HG03521 (cell line): ENCODE data around the gene OSBPL6.
"Not testable (repeated sequence)": the region's sequence is repeated elsewhere in the genome, so short reads cannot be mapped to it uniquely, and the experiment has no call there.

ENCODE experiments used
- ATAC-seq: cut with Tn5 transposase; IDR thresholded peaks from one replicate; pipeline ENCODE4 v1.9.1; 2021; ENCODE audit warnings: mild to moderate bottlenecking, moderate library complexity; ENCODE audit not compliant: unreplicated experiment

Gene OSBPL6

DNA sequence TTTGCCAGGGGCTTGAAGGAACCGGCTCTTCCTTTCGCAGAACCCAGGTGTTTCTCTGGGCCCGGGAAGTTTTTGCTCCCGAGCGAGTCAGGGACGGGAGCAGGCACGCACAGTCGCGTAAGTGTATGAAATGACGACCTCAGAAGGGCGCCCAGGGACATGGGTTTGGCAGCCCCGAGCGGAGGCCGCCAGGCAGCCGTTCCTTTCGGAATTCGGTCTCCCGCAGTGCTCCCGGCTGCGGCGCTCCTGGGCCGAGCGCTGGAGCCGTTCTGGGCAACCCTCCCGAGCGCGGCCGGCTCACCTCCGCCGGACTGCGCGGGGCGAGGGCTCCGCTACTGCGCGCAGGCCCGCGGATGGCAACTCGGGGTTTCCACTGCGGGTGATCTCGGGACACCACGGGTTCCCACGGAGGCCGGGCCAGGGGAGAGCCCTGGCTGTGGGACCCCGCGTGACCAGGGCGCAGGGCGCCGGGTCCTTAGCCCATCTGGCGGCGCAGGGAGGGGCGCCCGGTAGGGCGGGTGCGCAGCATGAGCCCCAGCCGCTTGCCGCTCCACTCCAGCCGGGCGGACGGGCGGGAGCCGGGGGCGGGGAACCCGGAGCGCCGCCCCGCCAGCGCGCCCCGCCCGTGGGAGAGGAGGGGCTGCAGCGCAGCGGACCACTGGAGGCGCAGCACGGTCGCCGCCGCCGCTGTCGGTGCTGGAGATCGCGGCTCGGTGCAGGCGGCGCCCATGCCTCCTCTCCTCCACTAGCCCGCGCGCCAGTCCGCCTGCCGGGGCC lies at the start of gene OSBPL6:
TSS of gene OSBPL6 (plus strand) at position 690 of the 777 bp plus-strand sequence. CDS start 111,673 bp downstream, outside the sequence.
- peak; percentile 86 for ATAC-seq

- no peak for ATAC-seq
Measured at GRCh38 chr2:178152033-178152432, 42.3 kb upstream of the OSBPL6 start.

GRCh38 chr2:178152542-178152941 lies 41.8 kb upstream of the OSBPL6 start:
- ATAC-seq = no peak

- no peak for ATAC-seq
Measured at GRCh38 chr2:178152977-178153376, 41.3 kb upstream of the OSBPL6 start.

GRCh38 chr2:178153878-178154277 lies 40.4 kb upstream of the OSBPL6 start:
- ATAC-seq = not testable (repeated sequence)

DNA sequence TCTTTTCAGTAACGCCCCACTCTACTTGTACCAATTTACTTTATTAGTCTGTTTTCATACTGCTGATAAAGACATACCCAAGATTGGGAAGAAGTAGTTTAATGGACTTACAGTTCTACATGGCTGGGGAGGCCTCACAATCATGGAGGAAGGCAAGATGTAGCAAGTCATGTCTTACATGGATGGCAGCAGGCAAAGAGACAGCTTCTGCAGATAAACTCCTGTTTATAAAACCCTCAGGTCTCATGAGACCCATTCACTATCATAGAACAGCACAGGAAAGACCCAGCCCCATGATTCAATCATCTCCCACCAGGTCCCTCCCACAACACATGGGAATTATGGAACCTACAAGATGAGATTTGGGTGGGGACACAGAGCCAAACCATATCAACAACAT lies 38.8 kb upstream of the OSBPL6 start:
- no peak for ATAC-seq

- no peak for ATAC-seq
Measured at GRCh38 chr2:178157574-178157973, 36.7 kb upstream of the OSBPL6 start.

- no peak for ATAC-seq
Measured at GRCh38 chr2:178159966-178160365, 34.3 kb upstream of the OSBPL6 start.

DNA sequence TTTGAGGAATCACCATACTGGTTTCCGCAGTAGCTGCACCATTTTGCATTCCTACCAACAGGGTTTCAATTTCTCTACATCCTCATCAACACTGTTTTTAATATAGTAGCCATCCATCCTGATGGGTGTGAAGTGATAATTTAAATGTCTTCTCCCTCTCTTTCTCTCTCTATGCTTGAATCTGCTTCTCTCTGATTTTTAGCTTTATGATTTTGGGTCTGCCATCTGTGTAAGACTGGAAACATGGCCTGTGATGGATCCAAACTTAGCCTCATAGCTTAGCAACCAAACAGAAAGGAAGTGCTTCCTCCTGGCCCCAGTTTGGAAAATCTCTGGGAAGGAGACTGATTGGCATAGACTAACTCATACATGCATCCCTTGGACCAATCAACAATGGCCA lies 33.7 kb upstream of the OSBPL6 start:
- no peak for ATAC-seq

GRCh38 chr2:178163395-178163794 lies 30.9 kb upstream of the OSBPL6 start:
- no peak for ATAC-seq

- no peak for ATAC-seq
Measured at GRCh38 chr2:178163911-178164310, 30.4 kb upstream of the OSBPL6 start.

- no peak for ATAC-seq
Measured at GRCh38 chr2:178173657-178174056, 20.7 kb upstream of the OSBPL6 start.

DNA sequence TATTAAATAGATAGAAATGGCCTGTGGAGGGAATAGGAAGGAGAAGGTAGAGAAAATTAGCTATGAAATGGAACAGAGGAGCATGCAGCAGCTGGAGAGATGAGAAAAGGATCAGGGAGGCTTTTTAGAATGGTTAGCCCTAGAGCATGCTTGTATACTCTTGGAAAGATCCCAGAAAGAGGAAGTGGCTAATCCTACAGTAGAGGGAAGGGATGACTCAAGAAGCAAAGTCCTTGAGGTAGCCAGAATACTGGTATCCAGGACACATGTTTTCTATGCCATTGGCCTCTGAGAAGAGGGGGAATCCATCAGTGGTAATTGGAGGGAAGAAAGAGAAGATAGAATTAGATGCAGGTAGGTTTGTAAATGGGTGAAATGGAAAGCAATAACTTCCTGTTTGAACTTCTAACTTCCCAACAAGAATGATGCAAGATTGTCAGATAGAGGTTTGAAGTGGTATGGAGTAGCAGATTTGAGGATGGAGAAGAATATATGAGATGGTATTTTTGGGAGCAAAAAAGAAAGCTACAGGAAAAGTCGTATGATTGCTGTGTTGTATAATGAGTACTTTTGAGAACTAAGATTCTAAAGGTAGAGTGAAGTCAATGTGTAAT lies 17.1 kb upstream of the OSBPL6 start:
- no peak for ATAC-seq

- ATAC-seq = not testable (repeated sequence)
Measured at GRCh38 chr2:178180648-178181047, 13.7 kb upstream of the OSBPL6 start.

GRCh38 chr2:178187861-178188260 lies 6.5 kb upstream of the OSBPL6 start:
- ATAC-seq = no peak

- ATAC-seq = no peak
Measured at GRCh38 chr2:178188466-178188865, 5.8 kb upstream of the OSBPL6 start.

DNA sequence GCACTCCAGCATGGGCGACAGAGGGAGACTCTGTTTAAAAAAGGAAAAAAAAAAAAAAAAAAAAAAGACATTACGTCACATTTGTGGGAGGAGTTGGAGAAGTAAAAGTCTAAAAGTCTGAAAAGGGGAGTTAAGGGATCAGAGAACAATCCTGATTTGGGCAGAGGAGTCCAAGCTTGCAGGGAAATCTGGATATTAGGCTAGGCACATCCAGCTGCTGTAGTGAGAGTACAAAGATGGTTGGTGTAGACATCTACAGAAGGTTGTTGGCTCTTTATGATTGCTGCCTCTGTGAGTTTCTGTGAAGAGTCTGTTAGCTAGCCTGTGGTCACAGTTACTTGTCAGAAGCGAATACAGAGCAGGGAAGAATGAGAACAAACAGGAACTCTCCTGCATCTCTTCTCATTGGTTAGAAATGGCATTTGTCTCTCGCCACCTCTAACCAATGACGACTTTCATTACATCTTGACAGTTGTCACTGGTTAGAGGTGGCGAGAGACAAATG lies 3.3 kb upstream of the OSBPL6 start:
- no peak for ATAC-seq

GRCh38 chr2:178191511-178191910 lies 2.8 kb upstream of the OSBPL6 start:
- ATAC-seq = no peak

DNA sequence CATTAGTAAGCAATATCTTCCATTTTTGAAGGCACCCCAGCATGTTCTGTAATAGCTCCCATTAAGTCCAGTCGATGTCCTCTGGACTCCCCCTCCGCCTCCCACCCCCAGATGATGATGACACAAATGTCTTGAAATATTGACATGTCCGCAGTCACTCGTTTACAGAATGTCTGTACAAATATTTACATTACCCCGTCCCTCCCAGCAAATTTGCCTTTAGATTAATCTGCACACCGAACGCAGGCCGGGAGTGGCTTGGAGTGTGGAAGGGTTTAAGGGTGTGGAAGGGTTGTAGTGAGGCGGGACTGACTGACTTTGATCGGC lies 853 bp upstream of the OSBPL6 start:
- ATAC-seq = no peak

DNA sequence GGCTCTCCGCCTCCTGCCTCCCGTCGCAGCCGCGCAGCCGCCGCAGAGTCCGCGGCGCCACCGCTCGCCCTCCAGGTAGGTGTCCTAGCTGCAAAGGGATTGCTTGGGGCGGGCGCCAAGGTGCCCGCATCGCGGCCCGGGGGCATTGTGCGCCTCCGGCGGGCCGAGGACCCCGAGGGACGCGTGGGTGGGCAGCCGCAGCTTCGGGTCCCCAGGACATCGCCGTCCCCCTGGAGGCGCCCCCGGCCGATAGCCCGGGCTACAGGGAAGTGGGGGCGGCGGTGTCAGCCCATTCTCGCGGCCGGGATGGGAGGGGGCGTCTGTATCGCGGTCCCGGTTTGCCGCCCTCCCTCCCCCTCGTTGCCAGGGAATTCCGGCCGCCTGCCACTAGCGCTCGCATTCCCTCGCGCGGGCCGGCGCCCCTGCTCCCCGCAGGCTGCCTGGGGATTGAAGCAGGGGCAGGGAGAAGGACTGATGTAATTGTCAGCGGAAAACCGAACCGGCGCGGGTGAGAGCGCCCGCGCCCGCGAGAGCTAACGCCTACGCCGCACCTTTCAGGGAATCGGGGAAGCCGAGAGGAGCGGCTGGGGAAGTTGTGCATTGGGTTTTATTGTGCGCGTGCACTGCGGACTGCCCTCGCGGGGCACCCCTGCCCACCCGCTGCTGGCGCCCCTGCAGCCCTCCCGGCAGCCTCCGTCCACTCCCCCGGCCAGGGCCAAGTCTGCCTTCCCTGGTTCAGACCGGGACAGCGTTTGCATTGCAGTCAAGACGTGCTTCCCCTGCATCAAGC lies 483 bp downstream of the OSBPL6 start:
- ATAC-seq = peak; percentile 6

- ATAC-seq = no peak
Measured at GRCh38 chr2:178195390-178196166, 1.3 kb downstream of the OSBPL6 start.
